H1 (cell line): Measurements from ENCODE around the gene PFN3. TPM values are rescaled to one million over a fixed set of nuclear protein-coding genes. Genes with fewer than 3 reads are reported as not detected.

Experiments
- CTCF ChIA-PET: fragments of 300-600 bp; sonication (Branson Sonifier 250); formaldehyde crosslinking; loops from one replicate; lab custom pipeline; 2021; ENCODE audit not compliant: partially characterized antibody; lab: Charles Lee
- POLR2A ChIA-PET: fragments of 300-600 bp; sonication (Branson Sonifier 250); formaldehyde crosslinking; loops from one replicate; lab custom pipeline; 2021; ENCODE audit warnings: inconsistent platforms; ENCODE audit not compliant: partially characterized antibody; lab: Charles Lee
- DNase-seq, 2 experiments: peaks; one replicate each; pipeline versions ENCODE4 v3.0.0 to v3.0.0-alpha.2; 2010 to 2022; ENCODE audit warnings: low spot score in 2 of 2, low read depth in 1 of 2, mixed read lengths in 1 of 2
- FAIRE-seq: peaks from 2 replicates; lab custom pipeline; 2011; peaks lifted over from hg19 to GRCh38; lab: Jason Lieb, UNC
- H2AFZ ChIP-seq: 2 replicates; pipeline ENCODE4 v1.8.1; 2012; ENCODE audit warnings: low read length, inconsistent platforms
- H2AK5ac ChIP-seq: 2 replicates; pipeline ENCODE4 v1.6.1; 2013; ENCODE audit warnings: low read depth, low read length
- H2BK120ac ChIP-seq: replicated peaks from 2 replicates; pipeline ENCODE3; 2013; ENCODE audit warnings: low read depth, low read length, inconsistent platforms
- H2BK12ac ChIP-seq: 2 replicates; pipeline ENCODE4 v1.6.1; 2013; ENCODE audit warnings: low read depth, low read length
- H2BK15ac ChIP-seq: 2 replicates; pipeline ENCODE4 v1.6.1; 2013; ENCODE audit warnings: low read length
- H2BK20ac ChIP-seq: 2 replicates; pipeline ENCODE4 v1.6.1; 2013; ENCODE audit warnings: low read length
- H2BK5ac ChIP-seq: 2 replicates; pipeline ENCODE4 v1.6.1; 2013; ENCODE audit warnings: low read depth, low read length
- H3K14ac ChIP-seq: 2 replicates; pipeline ENCODE4 v1.6.1; 2013; ENCODE audit warnings: inconsistent platforms; ENCODE audit not compliant: insufficient read length
- H3K18ac ChIP-seq: 2 replicates; pipeline ENCODE4 v1.6.1; 2013; ENCODE audit warnings: low read length; ENCODE audit errors: extremely low read depth
- H3K23ac ChIP-seq: 2 replicates; pipeline ENCODE4 v1.6.1; 2013; ENCODE audit warnings: inconsistent platforms; ENCODE audit not compliant: insufficient read length
- H3K23me2 ChIP-seq: 2 replicates; pipeline ENCODE4 v1.6.1; 2013; ENCODE audit warnings: low read depth, low read length
- H3K27ac ChIP-seq: 2 replicates; pipeline ENCODE4 v1.6.1; 2011; ENCODE audit warnings: low read depth, low read length, inconsistent platforms
- H3K27me3 ChIP-seq, 4 experiments: replicated peaks in 1 of 4; 1 replicate in 1 of 4; 2 replicates in 3 of 4; pipeline versions ENCODE4 v1.6.1 to v1.8.1; 2011 to 2013; ENCODE audit warnings: low read length in 3 of 4, mild to moderate bottlenecking in 3 of 4, inconsistent platforms in 2 of 4, mixed read lengths in 2 of 4, moderate library complexity in 1 of 4; ENCODE audit not compliant: control insufficient read depth in 3 of 4, insufficient read depth in 3 of 4; ENCODE audit errors: extremely low read depth in 1 of 4
- H3K36me3 ChIP-seq, 4 experiments: 2 replicates each; pipeline versions ENCODE4 v1.6.1 to v1.8.1; 2011 to 2013; ENCODE audit warnings: mild to moderate bottlenecking in 4 of 4, low read length in 3 of 4, moderate library complexity in 2 of 4, control low read depth in 1 of 4, inconsistent platforms in 1 of 4; ENCODE audit not compliant: insufficient read depth in 4 of 4, control insufficient read depth in 2 of 4
- H3K4ac ChIP-seq: replicated peaks from 2 replicates; pipeline ENCODE3; 2013; ENCODE audit warnings: low read length, low read depth, mixed read lengths, inconsistent platforms; ENCODE audit not compliant: insufficient read length
- H3K4me1 ChIP-seq, 4 experiments: replicated peaks in 1 of 4; 1 replicate in 1 of 4; 2 replicates in 3 of 4; pipeline versions ENCODE4 v1.6.1 to v1.8.1; 2011 to 2013; ENCODE audit warnings: low read length in 3 of 4, inconsistent platforms in 2 of 4, mixed read lengths in 1 of 4; ENCODE audit not compliant: insufficient read depth in 4 of 4, control insufficient read depth in 3 of 4
- H3K4me2 ChIP-seq, 2 experiments: 2 replicates each; pipeline versions ENCODE4 v1.6.1 to v1.8.1; 2011 to 2013; ENCODE audit warnings: low read depth in 2 of 2, low read length in 2 of 2, control low read depth in 1 of 2, inconsistent platforms in 1 of 2, mild to moderate bottlenecking in 1 of 2; ENCODE audit not compliant: insufficient read depth in 1 of 2
- H3K4me3 ChIP-seq, 4 experiments: fragments of 200-600, 300-600 bp in 1 of 4; sonication (generic), shearing (Covaris generic), sonication (Bioruptor Twin) in 1 of 4; 2 replicates each; pipeline versions ENCODE4 v1.5.1 to v1.8.1; 2011 to 2016; ENCODE audit warnings: low read length in 4 of 4, low read depth in 3 of 4, control low read depth in 2 of 4, inconsistent platforms in 2 of 4, mild to moderate bottlenecking in 2 of 4, mixed read lengths in 1 of 4, moderate library complexity in 1 of 4; ENCODE audit not compliant: insufficient read depth in 2 of 4; ENCODE audit errors: extremely low read depth in 1 of 4
- H3K56ac ChIP-seq: replicated peaks from 2 replicates; pipeline ENCODE3; 2013; ENCODE audit warnings: low read depth, mild to moderate bottlenecking, mixed read lengths, low read length, inconsistent platforms; ENCODE audit not compliant: insufficient read length
- H3K79me1 ChIP-seq: 2 replicates; pipeline ENCODE4 v1.6.1; 2013; ENCODE audit warnings: low read depth, low read length, control low read depth
- H3K79me2 ChIP-seq, 2 experiments: 2 replicates each; pipeline versions ENCODE4 v1.6.1 to v1.8.1; 2012 to 2013; ENCODE audit warnings: low read length in 2 of 2, mild to moderate bottlenecking in 2 of 2, inconsistent platforms in 1 of 2; ENCODE audit not compliant: insufficient read depth in 2 of 2, control insufficient read depth in 1 of 2
- H3K9ac ChIP-seq, 4 experiments: replicated peaks in 1 of 4; 1 replicate in 1 of 4; 2 replicates in 3 of 4; pipeline versions ENCODE4 v1.6.1 to v1.8.1; 2011 to 2013; ENCODE audit warnings: low read depth in 3 of 4, low read length in 3 of 4, control low read depth in 2 of 4, mild to moderate bottlenecking in 2 of 4, moderate library complexity in 2 of 4, inconsistent platforms in 1 of 4; ENCODE audit errors: extremely low read depth in 1 of 4
- H3K9me3 ChIP-seq, 2 experiments: 2 replicates each; pipeline versions ENCODE4 v1.6.1 to v1.8.1; 2012 to 2013; ENCODE audit warnings: mild to moderate bottlenecking in 2 of 2, moderate library complexity in 2 of 2, control low read depth in 1 of 2, inconsistent platforms in 1 of 2, low read depth in 1 of 2, low read length in 1 of 2, mixed read lengths in 1 of 2; ENCODE audit not compliant: insufficient read depth in 2 of 2
- H4K20me1 ChIP-seq, 2 experiments: replicated peaks in 1 of 2; 2 replicates each; pipeline versions ENCODE3 to v1.8.1; 2011 to 2013; ENCODE audit warnings: inconsistent platforms in 2 of 2, low read length in 2 of 2, mild to moderate bottlenecking in 1 of 2; ENCODE audit not compliant: insufficient read depth in 2 of 2, control insufficient read depth in 1 of 2
- H4K5ac ChIP-seq: 2 replicates; pipeline ENCODE4 v1.6.1; 2013; ENCODE audit warnings: low read length, low read depth, mixed read lengths, inconsistent platforms; ENCODE audit not compliant: insufficient read length
- H4K8ac ChIP-seq: 2 replicates; pipeline ENCODE4 v1.8.0; 2013; ENCODE audit warnings: mild to moderate bottlenecking, moderate library complexity, low read length, inconsistent platforms; ENCODE audit not compliant: insufficient read depth; ENCODE audit errors: extremely low read depth
- H4K91ac ChIP-seq: replicated peaks from 2 replicates; pipeline ENCODE3; 2013; ENCODE audit warnings: low read length, mixed read lengths, inconsistent platforms; ENCODE audit not compliant: insufficient read length
- GTF2F1 ChIP-seq: IDR thresholded peaks from 2 replicates; pipeline ENCODE4 v1.6.1; 2012; ENCODE audit warnings: low read depth, low read length, improper control_type of control experiment, borderline replicate concordance
- HDAC2 ChIP-seq, 2 experiments: fragments of 300-600 bp in 1 of 2; sonication (generic) in 1 of 2; IDR thresholded peaks; 2 replicates each; pipeline ENCODE4 v1.6.1; 2011 to 2012; ENCODE audit warnings: low read depth in 2 of 2, low read length in 2 of 2, mild to moderate bottlenecking in 2 of 2, moderate library complexity in 2 of 2, borderline replicate concordance in 1 of 2, inconsistent platforms in 1 of 2
- HDAC6 ChIP-seq: IDR thresholded peaks from one replicate; pipeline ENCODE4 v1.7.1; 2012; ENCODE audit warnings: low read depth, mild to moderate bottlenecking, inconsistent platforms, low read length, moderate library complexity
- JUND ChIP-seq: IDR thresholded peaks from 2 replicates; pipeline ENCODE4 v1.6.1; 2011; ENCODE audit warnings: mild to moderate bottlenecking, improper control_type of control experiment, low read length
- KDM4A ChIP-seq: IDR thresholded peaks from one replicate; pipeline ENCODE4 v1.7.1; 2012; ENCODE audit warnings: low read depth, mild to moderate bottlenecking, moderate library complexity, low read length, inconsistent platforms; ENCODE audit not compliant: severe bottlenecking
- NRF1 ChIP-seq: IDR thresholded peaks from 2 replicates; pipeline ENCODE4 v1.6.1; 2011; ENCODE audit warnings: mild to moderate bottlenecking, low read depth, low read length, improper control_type of control experiment
- POLR2A ChIP-seq, 2 experiments: IDR thresholded peaks; 1 replicate in 1 of 2; 2 replicates in 1 of 2; pipeline ENCODE4 v1.6.1; 2011; ENCODE audit warnings: low read depth in 2 of 2, low read length in 2 of 2, mild to moderate bottlenecking in 2 of 2; ENCODE audit errors: control extremely low read depth in 1 of 2
- SIRT6 ChIP-seq: IDR thresholded peaks from one replicate; pipeline ENCODE4 v1.7.1; 2012; ENCODE audit warnings: low read length, inconsistent platforms
- SIX5 ChIP-seq: IDR thresholded peaks from 2 replicates; pipeline ENCODE4 v1.6.1; 2011; ENCODE audit warnings: mild to moderate bottlenecking, low read depth, low read length
- SP1 ChIP-seq: IDR thresholded peaks from 2 replicates; pipeline ENCODE4 v1.6.1; 2011; ENCODE audit warnings: low read depth, low read length
- TCF12 ChIP-seq: IDR thresholded peaks from 2 replicates; pipeline ENCODE4 v1.6.1; 2011; ENCODE audit warnings: low read depth, mild to moderate bottlenecking, low read length
- YY1 ChIP-seq: IDR thresholded peaks from 2 replicates; pipeline ENCODE4 v1.6.1; 2011; ENCODE audit warnings: low read depth, mild to moderate bottlenecking, low read length
- WGBS, 2 experiments: shearing (Covaris generic) in 1 of 2; methylation state at CpG; one replicate each; pipeline versions ENCODE4 v1.1.6 to v1.1.7; 2013 to 2015; ENCODE audit warnings: low lambda C conversion rate in 2 of 2, mixed read lengths in 2 of 2, inconsistent platforms in 1 of 2, low coverage in 1 of 2, missing lambda C conversion rate in 1 of 2; ENCODE audit not compliant: insufficient replicate concordance in 2 of 2, insufficient coverage in 1 of 2, insufficient read length in 1 of 2; ENCODE audit errors: extremely low coverage in 1 of 2, missing lambda C conversion rate in 1 of 2; 5-methylcytosine and 5-hydroxymethylcytosine counted together
- polyA plus RNA-seq, 7 experiments: library from polyadenylated mRNA; depleted of rRNA in 3 of 7; stranded (reverse) in 5 of 7; unstranded in 2 of 7; fragments of >200 nt in 5 of 7; fragments of 200-250 nt in 2 of 7; gene quantifications; 1 replicate in 5 of 7; 2 replicates in 1 of 7; 4 replicates in 1 of 7; pipeline versions ENCODE4 v1.2.1 to v1.2.3, GENCODE V29; 2011 to 2013; ENCODE audit warnings: missing spikeins in 2 of 7, mixed read lengths in 2 of 7
- total RNA-seq: library from RNA; stranded (reverse); fragmentation: NEBNext Ultra II Directional; extraction: Animal tissue kit (Norgen Biotek cat#: 25700); gene quantifications from 2 replicates; pipeline ENCODE4 v1.2.1, GENCODE V29; 2021
- TF ChIP-seq, protein P1 (sequence below): IDR thresholded peaks from 2 replicates; pipeline ENCODE4 v1.6.1; 2011; ENCODE audit warnings: low read depth, mild to moderate bottlenecking, low read length; ENCODE audit not compliant: insufficient read depth

PFN3 gene
- total and polyA plus RNA-seq, 2 of the 8 experiments (the other 6 are each of a cell fraction or from before 2014, with no cell fraction given): not detected

DNA sequence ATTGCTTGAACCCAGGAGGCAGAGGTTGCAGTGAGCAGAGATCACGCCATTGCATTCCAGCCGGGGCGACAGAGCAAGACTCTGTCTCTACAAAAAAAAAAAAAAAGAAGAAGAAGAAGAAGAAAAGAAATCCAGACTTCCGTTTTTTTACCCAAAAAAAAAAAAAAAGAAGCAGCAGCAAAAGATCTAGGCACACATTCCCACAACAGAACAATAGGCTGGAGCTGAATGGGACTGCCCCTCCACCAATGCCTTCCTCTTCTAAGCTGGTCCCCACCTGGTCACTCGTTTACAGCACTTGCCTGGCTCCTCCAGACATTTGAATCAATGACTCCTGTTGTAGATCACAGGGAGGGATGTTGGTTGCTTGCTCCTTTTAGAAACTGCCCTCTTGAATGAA lies 47.4 kb downstream of the PFN3 start:
- Histone ChIP-seq H4K5ac (no peak overlapping the region), H2BK20ac (no peak overlapping the region), H2AFZ (no peak overlapping the region), H2BK15ac (no peak overlapping the region), H3K14ac (no peak overlapping the region), H3K36me3 (peaks cover 0 to 2% (median 0%) of the 10 kb centered on the region in 4 experiments; a peak in 3 of 8 replicates), H2BK12ac (no peak overlapping the region), H2BK120ac (no peak overlapping the region), H2BK5ac (no peak overlapping the region), H3K56ac (no peak overlapping the region), H3K9ac (no peak overlapping the region), H4K91ac (no peak overlapping the region), H2AK5ac (no peak overlapping the region), H3K4ac (no peak overlapping the region), H3K79me2 (peaks cover 12 to 30% of the 10 kb centered on the region in 2 experiments), H3K4me1 (peaks cover 0 to 13% (median 4%) of the 10 kb centered on the region in 4 experiments; a peak in 4 of 7 replicates), H3K27me3 (peaks cover 0 to 5% (median 0%) of the 10 kb centered on the region in 4 experiments; a peak in 2 of 7 replicates), H3K27ac (no peak overlapping the region), H3K4me2 (no peak overlapping the region), H3K23ac (no peak overlapping the region), H3K4me3 (no peak overlapping the region), H4K20me1 (peaks cover 3 to 5% of the 10 kb centered on the region in 2 experiments), H4K8ac (no peak overlapping the region), H3K23me2 (peaks cover 8% of the 10 kb centered on the region), H3K79me1 (peaks cover 12% of the 10 kb centered on the region; the same call in 1 of the 2 replicates), H3K18ac (no peak overlapping the region), H3K9me3 (no peaks in the 10 kb centered on the region)
- DNase-seq (no peak), FAIRE-seq (no peak)
- CTCF ChIA-PET: interaction anchor here (1.2 to 11.2 kb wide), 5 partner anchors 8 to 35 kb away, joined by 4 to 142 read pairs (median 20); no protein-coding TSS in a partner anchor
- POLR2A ChIA-PET: interaction anchor here (1.7 to 8.1 kb wide), 5 partner anchors 8 to 41 kb away, joined by 7 to 66 read pairs (median 18); no protein-coding TSS in a partner anchor
- 89% methylated on average over 1 of the region's 5 CpGs; no CpG with 5 or more reads in 1 of the 2 experiments for WGBS, 2 experiments
- no peak for TF ChIP-seq HDAC6
- TF ChIP-seq, protein P1, sequence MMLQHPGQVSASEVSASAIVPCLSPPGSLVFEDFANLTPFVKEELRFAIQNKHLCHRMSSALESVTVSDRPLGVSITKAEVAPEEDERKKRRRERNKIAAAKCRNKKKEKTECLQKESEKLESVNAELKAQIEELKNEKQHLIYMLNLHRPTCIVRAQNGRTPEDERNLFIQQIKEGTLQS: no peak
- TF ChIP-seq NRF1: no peak
- TF ChIP-seq HDAC2 (IDR thresholded peaks at IDR 0.05; ENCODE audit: borderline replicate concordance in 1 of 2, low read depth in 2 of 2, low read length in 2 of 2): no peak
- no peak for TF ChIP-seq KDM4A
- no peak for TF ChIP-seq YY1
- no peak for TF ChIP-seq SIRT6
- no peak for TF ChIP-seq POLR2A (IDR thresholded peaks at IDR 0.05; ENCODE audit: control extremely low read depth in 1 of 2, low read depth in 2 of 2, low read length in 2 of 2)
- no peak for TF ChIP-seq GTF2F1
- no peak for TF ChIP-seq SIX5
- no peak for TF ChIP-seq TCF12
- TF ChIP-seq JUND: no peak
- no peak for TF ChIP-seq SP1
